SK-N-SH (cell line): ENCODE measurements around the gene UGDH.

Experiments used
- MAX ChIP-seq: IDR thresholded peaks from 2 replicates; pipeline ENCODE4 v1.4.0; 2012; ENCODE audit warnings: low read depth
- RFX5 ChIP-seq: IDR thresholded peaks from 2 replicates; pipeline ENCODE4 v1.6.1; 2012; ENCODE audit warnings: mild to moderate bottlenecking, improper control_type of control experiment, low read length

- TF ChIP-seq RFX5 (no peak), MAX (no peak)
Measured at GRCh38 chr4:39544580-39545315, 17.5 kb upstream of the UGDH start.
